SU-DHL-6 (cell line): ENCODE results near the gene ATOH7.

ENCODE experiments used
- H2AFZ ChIP-seq: fragments of 200-600 bp; sonication (generic); 2 replicates; pipeline ENCODE4 v1.6.1; 2014; ENCODE audit warnings: low read depth, mild to moderate bottlenecking, moderate library complexity, mixed read lengths, antibody characterized with exemption, low read length; ENCODE audit not compliant: severe bottlenecking
- H3F3A ChIP-seq: fragments of 200-600 bp; shearing (Covaris generic); 2 replicates; pipeline ENCODE4 v1.6.0; 2016; ENCODE audit warnings: antibody characterized with exemption, mild to moderate bottlenecking; ENCODE audit not compliant: insufficient read depth
- H3K27ac ChIP-seq: fragments of 200-600 bp; sonication (generic); 2 replicates; pipeline ENCODE4 v1.5.1; 2016; ENCODE audit warnings: low read depth, mild to moderate bottlenecking, low read length, moderate library complexity, mixed read lengths
- H3K27me3 ChIP-seq: fragments of 200-600 bp; sonication (generic), shearing (Covaris generic); 2 replicates; pipeline ENCODE4 v1.6.0; 2014; ENCODE audit warnings: mild to moderate bottlenecking, low read length
- H3K36me3 ChIP-seq: fragments of 200-600 bp; sonication (generic); 2 replicates; pipeline ENCODE4 v1.6.1; 2014; ENCODE audit warnings: mild to moderate bottlenecking, low read length, mixed read lengths
- H3K4me2 ChIP-seq: fragments of 300-600, 200-600 bp; shearing (Covaris generic), sonication (generic); 2 replicates; pipeline ENCODE4 v1.6.0; 2014; ENCODE audit warnings: low read length, low read depth, mild to moderate bottlenecking; ENCODE audit not compliant: poor library complexity, severe bottlenecking
- H3K4me3 ChIP-seq: fragments of 200-600 bp; sonication (generic); 2 replicates; pipeline ENCODE4 v1.5.1; 2014; ENCODE audit warnings: antibody characterized with exemption, low read length, mild to moderate bottlenecking, mixed read lengths; ENCODE audit not compliant: insufficient read depth, poor library complexity, severe bottlenecking
- H3K79me2 ChIP-seq: fragments of 200-600 bp; sonication (generic); 2 replicates; pipeline ENCODE4 v1.6.1; 2014; ENCODE audit warnings: mild to moderate bottlenecking, low read length, moderate library complexity; ENCODE audit not compliant: insufficient read depth
- H3K9ac ChIP-seq: fragments of 200-600 bp; sonication (generic); 2 replicates; pipeline ENCODE4 v1.7.0; 2014; ENCODE audit warnings: mild to moderate bottlenecking, low read length
- H3K9me2 ChIP-seq: fragments of 200-600 bp; sonication (generic); replicated peaks from 2 replicates; pipeline ENCODE4 v1.6.1; 2014; ENCODE audit warnings: low read length; ENCODE audit not compliant: insufficient read depth
- H3K9me3 ChIP-seq: fragments of 200-600 bp; sonication (generic); 2 replicates; pipeline ENCODE4 v1.6.1; 2014; ENCODE audit warnings: low read length, mixed read lengths; ENCODE audit not compliant: insufficient read depth
- H4K20me1 ChIP-seq: fragments of 200-600 bp; sonication (generic); 2 replicates; pipeline ENCODE4 v1.6.1; 2014; ENCODE audit warnings: low read depth, mild to moderate bottlenecking, antibody characterized with exemption, low read length, moderate library complexity, mixed read lengths
- EZH2phosphoT487 ChIP-seq: fragments of 200-600 bp; sonication (generic), shearing (Covaris generic); conservative IDR thresholded peaks from 2 replicates; pipeline ENCODE4 v1.6.1; 2018; ENCODE audit warnings: mild to moderate bottlenecking, antibody characterized with exemption, low read length, moderate library complexity, mixed read lengths
- TF ChIP-seq, protein P1 (sequence below): fragments of 200-600 bp; sonication (generic); IDR thresholded peaks from one replicate; pipeline ENCODE4 v1.5.1; 2017; ENCODE audit warnings: antibody characterized with exemption, mild to moderate bottlenecking, low read length, moderate library complexity; ENCODE audit not compliant: insufficient read depth, poor library complexity, severe bottlenecking

ATOH7 gene

GRCh38 chr10:68184546-68184945 lies 47.4 kb downstream of the ATOH7 start:
- Histone ChIP-seq H2AFZ (no peak overlapping the region), H3K36me3 (no peaks in the 10 kb centered on the region), H3K27me3 (no peaks in the 10 kb centered on the region), H3K9ac (no peak overlapping the region), H3K27ac (no peak overlapping the region), H3K4me2 (no peak overlapping the region), H3F3A (no peaks in the 10 kb centered on the region), H3K79me2 (no peaks in the 10 kb centered on the region), H3K4me3 (no peak overlapping the region), H4K20me1 (no peaks in the 10 kb centered on the region), H3K9me3 (no peaks in the 10 kb centered on the region), H3K9me2 (no peaks in the 10 kb centered on the region)
- TF ChIP-seq, protein P1, sequence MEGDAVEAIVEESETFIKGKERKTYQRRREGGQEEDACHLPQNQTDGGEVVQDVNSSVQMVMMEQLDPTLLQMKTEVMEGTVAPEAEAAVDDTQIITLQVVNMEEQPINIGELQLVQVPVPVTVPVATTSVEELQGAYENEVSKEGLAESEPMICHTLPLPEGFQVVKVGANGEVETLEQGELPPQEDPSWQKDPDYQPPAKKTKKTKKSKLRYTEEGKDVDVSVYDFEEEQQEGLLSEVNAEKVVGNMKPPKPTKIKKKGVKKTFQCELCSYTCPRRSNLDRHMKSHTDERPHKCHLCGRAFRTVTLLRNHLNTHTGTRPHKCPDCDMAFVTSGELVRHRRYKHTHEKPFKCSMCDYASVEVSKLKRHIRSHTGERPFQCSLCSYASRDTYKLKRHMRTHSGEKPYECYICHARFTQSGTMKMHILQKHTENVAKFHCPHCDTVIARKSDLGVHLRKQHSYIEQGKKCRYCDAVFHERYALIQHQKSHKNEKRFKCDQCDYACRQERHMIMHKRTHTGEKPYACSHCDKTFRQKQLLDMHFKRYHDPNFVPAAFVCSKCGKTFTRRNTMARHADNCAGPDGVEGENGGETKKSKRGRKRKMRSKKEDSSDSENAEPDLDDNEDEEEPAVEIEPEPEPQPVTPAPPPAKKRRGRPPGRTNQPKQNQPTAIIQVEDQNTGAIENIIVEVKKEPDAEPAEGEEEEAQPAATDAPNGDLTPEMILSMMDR, result no peak
- no peak for TF ChIP-seq EZH2phosphoT487
